AG08396 (cell line): Measurements from ENCODE around the gene AIG1.
"Not testable (repeated sequence)": the region's sequence is repeated elsewhere in the genome, so short reads cannot be mapped to it uniquely, and the experiment has no call there.

Experiments
- DNase-seq: peaks from one replicate; pipeline ENCODE4 v3.0.0; 2012; ENCODE audit warnings: low spot score, mixed read lengths

The AIG1 gene

DNA sequence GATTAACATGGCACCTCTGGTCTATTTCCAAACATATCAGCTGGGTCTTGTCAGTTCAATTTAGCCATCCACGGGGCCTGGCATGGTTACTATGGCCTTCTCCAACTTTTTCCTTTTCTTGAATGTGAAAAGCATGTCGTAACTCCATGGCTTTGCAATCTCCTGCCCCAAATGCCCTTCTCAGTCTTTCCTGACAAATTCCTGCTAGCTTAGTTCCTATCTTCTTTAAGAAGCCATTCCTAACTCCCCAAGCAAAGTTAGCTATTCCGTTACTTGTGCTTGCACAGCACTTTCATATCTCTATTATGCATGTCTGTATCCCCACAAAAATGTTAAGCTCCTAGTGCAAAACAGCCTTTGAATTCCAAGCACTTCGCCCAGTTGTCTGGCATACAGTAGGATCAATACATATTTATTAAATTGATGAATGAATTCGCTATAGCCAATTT is 105.6 kb downstream of the AIG1 start:
- DNase-seq: no peak

DNA sequence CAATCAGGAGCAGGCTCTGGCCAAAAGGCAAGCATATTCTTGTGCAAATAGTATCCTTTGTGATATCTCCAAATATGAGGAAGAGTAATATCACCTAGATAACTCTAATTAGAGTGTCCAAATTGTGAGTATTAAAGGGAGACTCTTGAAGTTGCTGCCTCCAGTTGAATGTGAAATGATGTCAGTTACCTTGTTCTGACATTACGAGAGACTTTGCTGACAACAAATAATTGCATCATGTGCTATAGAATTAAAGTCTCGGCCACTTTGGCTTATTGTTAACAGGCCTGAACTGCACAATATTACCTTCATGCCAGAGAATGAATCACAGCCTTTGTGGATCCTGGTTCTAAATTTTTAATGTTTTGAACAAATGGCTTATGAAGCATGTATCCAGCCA is 106.5 kb downstream of the AIG1 start:
- DNase-seq: no peak

DNA sequence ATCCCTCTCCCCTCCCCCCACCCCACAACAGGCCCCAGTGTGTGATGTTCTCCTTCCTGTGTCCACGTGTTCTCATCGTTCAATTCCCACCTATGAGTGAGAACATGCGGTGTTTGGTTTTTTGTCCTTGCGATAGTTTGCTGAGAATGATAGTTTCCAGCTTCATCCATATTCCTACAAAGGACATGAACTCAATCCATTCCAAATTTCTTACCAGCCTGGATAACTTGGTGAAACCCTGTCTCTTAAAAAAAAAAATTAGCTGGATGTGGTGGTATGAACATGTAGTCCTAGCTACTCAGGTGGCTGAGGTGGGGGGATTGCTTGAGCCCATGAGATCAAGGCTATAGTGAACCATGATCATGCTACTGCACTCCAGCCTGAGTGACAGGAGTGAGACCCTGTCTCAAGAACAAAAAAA is 107.7 kb downstream of the AIG1 start:
- DNase-seq: not testable (repeated sequence)

DNA sequence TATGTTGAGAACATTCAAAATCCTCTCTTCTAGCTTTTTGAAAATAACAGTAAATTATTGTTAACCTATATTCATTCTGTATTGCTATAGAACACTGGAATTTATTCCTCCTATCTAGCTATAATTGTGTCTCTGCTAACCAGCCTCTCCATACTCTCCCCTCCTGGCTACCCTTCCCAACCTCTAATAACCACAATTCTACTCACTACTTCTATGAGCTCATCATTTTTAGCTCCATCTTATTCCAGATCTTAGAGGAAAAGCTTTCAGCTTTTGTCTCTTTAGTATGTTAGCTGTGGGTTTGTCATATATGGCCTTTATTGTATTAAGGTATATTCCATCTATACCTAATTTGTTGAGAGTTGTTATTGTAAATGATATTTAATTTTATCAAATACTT is 108.8 kb downstream of the AIG1 start:
- DNase-seq: no peak

DNA sequence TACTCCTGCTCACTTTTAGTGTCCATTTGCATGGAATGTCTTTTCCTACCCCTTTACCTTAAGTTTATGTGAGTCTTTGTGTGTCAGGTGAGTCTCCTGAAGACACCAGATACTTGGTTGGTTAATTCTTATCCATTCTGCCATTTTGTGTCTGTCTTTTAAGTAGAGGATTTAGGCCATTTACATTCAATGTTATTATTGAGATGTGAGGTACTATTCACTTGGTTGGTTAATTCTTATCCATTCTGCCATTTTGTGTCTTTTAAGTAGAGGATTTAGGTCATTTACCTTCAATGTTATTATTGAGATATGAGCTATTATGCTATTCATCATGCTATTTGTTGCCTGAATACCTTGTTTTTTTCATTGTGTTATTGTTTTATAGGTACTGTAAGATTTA is 113.8 kb downstream of the AIG1 start:
- DNase-seq: no peak

DNA sequence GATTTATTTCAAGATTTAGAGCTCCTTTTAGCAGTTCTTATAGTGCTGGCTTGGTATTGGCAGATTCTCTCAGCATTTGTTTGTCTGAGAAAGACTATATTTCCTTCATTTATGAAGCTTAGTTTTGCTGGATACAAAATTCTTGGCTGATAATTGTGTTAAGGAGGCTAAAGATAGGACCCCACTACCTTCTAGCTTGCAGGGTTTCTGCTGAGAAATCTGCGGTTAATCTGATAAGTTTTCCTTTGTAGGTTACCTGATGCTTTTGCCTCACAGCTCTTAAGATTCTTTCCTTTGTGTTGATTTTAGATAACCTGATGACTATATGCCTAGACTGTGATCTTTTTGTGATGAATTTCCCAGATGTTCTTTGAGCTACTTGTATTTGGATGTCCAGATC is 114.3 kb downstream of the AIG1 start:
- no peak for DNase-seq

GRCh38 chr6:143176090-143177021 is 115.7 kb downstream of the AIG1 start:
- DNase-seq: peak; percentile 22

GRCh38 chr6:143177706-143178105 is 117.0 kb downstream of the AIG1 start:
- DNase-seq: no peak

DNA sequence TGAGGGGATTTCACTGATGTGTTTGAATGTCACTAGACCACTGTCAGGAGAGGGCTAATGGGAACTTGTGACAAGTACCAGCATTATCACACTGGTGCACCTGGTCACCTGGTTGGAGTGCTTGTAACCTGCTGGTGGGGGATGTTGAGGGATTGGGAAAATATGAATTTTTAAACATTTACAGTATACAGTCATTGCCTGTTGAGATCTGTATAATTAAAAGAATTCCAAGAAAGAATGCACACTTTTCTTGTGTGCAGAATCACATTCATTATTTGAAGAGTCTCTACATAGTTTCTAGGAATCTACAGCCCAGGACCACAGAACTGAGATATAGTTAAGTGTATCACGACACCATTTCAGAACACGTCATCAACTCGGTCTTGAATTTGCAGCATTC is 118.4 kb downstream of the AIG1 start:
- no peak for DNase-seq

GRCh38 chr6:143179901-143180612 is 119.4 kb downstream of the AIG1 start:
- no peak for DNase-seq

DNA sequence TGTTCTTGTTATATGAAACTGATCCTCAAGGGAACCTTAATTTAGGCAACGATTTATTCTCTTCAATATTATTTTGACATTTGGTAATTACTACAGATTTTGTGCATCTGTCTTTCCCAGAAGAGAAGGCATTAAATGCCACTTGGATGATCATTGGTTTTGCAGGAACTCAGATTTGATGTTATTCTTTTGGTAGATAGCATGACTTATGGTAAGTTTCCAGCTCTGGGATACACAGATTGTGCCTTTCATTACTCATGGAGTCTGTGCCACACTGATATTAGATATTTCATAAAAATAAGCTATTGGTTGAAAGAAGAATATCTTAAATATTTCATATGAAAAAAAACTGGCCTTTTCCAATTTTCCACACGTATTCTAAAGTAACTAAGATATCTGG is 120.1 kb downstream of the AIG1 start:
- DNase-seq: no peak

- no peak for DNase-seq
Observed at GRCh38 chr6:143183666-143184065, 123.0 kb downstream of the AIG1 start.

DNA sequence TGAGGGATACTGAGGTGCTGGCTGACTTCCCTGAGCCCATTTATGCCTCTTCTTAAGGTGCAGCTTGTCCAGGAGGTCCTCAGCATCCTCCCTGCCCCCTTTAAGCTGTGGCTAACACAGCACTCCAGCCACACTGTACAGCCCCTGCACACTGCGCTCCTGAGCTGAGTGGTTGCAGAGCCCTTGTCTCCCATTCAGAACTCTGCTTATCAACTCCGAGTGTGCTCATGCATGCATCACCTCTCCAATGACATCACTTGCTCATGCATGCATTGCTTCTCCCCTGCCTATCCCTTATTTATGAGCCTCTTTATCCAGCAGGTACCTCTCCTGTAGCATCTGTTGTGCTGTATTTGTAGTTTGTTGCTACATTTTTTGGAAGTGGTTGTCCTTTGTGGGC is 124.6 kb downstream of the AIG1 start:
- DNase-seq: no peak

GRCh38 chr6:143187238-143187923 is 126.7 kb downstream of the AIG1 start:
- peak; percentile 41 for DNase-seq

DNA sequence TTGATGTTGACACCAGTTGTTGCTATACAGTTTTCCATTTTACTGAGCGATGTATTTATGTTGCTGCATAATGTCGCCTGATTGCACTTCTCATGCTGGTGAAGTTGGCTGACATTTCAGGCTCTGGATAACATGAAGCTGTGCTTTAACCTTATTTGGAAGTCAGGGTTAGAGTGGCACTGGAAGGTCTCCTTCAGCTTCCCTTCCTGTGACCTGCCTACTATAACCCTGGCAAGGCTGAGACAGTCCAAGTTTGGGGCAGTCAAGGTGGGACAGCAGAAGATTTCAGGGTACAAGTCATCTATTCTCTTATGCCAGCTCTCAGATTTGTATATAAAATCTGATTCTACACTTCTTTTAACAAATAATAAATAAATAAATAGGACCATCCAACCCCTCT is 127.6 kb downstream of the AIG1 start:
- no peak for DNase-seq

DNA sequence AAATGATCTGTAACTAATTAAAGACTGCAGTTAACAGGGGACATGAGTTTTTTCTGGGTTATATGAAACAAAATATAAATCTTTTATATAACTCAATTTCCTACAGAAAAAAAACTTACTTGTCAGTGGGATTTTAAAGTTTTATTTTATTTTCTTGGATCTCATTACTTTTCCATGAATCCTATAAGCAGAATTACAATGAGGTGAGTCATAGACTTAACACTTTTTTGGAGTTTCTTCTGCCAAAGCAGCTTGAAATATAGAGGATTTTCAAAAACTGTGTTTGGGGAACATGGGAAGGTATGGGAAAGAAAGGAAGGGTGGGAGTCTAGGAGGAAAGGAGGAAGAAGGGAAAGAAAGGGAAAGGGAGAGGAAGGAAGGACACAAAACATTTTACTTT is 130.7 kb downstream of the AIG1 start:
- no peak for DNase-seq

GRCh38 chr6:143192766-143193165 is 132.1 kb downstream of the AIG1 start:
- no peak for DNase-seq

- no peak for DNase-seq
Observed at GRCh38 chr6:143193571-143194094, 132.9 kb downstream of the AIG1 start.

DNA sequence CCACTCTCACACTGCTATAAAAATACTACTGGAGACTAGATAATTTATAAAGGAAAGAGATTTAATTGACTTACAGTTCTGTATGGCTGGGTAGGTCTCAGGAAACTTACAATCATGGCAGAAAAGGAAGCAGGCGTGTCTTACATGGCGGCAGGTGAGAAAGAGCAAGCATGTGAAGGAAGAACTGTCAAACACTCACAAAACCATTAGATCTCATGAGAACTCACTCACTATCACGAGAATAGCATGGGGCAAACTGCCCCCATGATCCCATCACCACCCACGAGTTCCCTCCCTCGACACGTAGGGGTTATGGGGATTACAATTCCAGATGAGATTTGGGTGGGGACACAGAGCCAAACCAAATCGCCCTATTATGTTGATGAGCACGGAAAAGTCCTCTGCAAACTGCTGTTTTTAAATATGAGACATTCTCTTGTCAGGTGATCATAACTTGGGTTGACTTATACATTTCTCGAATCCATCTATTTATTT is 133.5 kb downstream of the AIG1 start:
- DNase-seq: no peak

- DNase-seq: no peak
Observed at GRCh38 chr6:143195349-143195845, 134.7 kb downstream of the AIG1 start.

- no peak for DNase-seq
Observed at GRCh38 chr6:143196525-143197225, 136.0 kb downstream of the AIG1 start.
